CD14-positive monocyte (primary cell): Measurements from ENCODE around the gene COL4A2. TPM values are rescaled to one million over a fixed set of nuclear protein-coding genes. Genes with fewer than 3 reads are reported as not detected.

Experiments used
- DNase-seq, 3 donors: peaks; one replicate each; pipeline ENCODE4 v3.0.0-alpha.2; 2011 to 2022
- H2AFZ ChIP-seq: 2 replicates; pipeline ENCODE4 v1.6.0; 2012; ENCODE audit warnings: mild to moderate bottlenecking, low read depth, low read length, inconsistent platforms; ENCODE audit not compliant: insufficient read depth, poor library complexity, severe bottlenecking
- H3K27ac ChIP-seq, 2 donors: 1 replicate in 1 of 2; 2 replicates in 1 of 2; pipeline ENCODE4 v1.5.1; 2012 to 2013; ENCODE audit warnings: low read length in 2 of 2, control low read depth in 1 of 2, inconsistent platforms in 1 of 2, low read depth in 1 of 2, mild to moderate bottlenecking in 1 of 2
- H3K27me3 ChIP-seq, 2 donors: one replicate each; pipeline versions ENCODE4 v1.6.0 to v1.6.1; 2011 to 2013; ENCODE audit warnings: low read length in 2 of 2; ENCODE audit not compliant: control insufficient read depth in 2 of 2, insufficient read depth in 2 of 2
- H3K36me3 ChIP-seq, 2 donors: replicated peaks in 1 of 2; 1 replicate in 1 of 2; 2 replicates in 1 of 2; pipeline versions ENCODE4 v1.5.1 to v1.6.1; 2012 to 2013; ENCODE audit warnings: low read length in 2 of 2, control low read depth in 1 of 2, inconsistent platforms in 1 of 2, mild to moderate bottlenecking in 1 of 2; ENCODE audit not compliant: insufficient read depth in 2 of 2, control insufficient read depth in 1 of 2
- H3K4me1 ChIP-seq, 2 donors: 1 replicate in 1 of 2; 2 replicates in 1 of 2; pipeline versions ENCODE4 v1.5.1 to v1.6.1; 2012 to 2013; ENCODE audit warnings: low read length in 2 of 2, control low read depth in 1 of 2, inconsistent platforms in 1 of 2, mild to moderate bottlenecking in 1 of 2, moderate library complexity in 1 of 2; ENCODE audit not compliant: insufficient read depth in 2 of 2, control insufficient read depth in 1 of 2
- H3K4me2 ChIP-seq: replicated peaks from 2 replicates; pipeline ENCODE3; 2012; ENCODE audit warnings: low read length, moderate library complexity, mild to moderate bottlenecking; ENCODE audit not compliant: poor library complexity, severe bottlenecking; ENCODE audit errors: extremely low read depth
- H3K4me3 ChIP-seq, 3 experiments: fragments of 200-600 bp in 1 of 3; sonication (generic) in 1 of 3; replicated peaks in 1 of 3; 1 replicate in 2 of 3; 2 replicates in 1 of 3; pipeline ENCODE4 v1.5.1; 2011 to 2013; ENCODE audit warnings: low read length in 3 of 3, mild to moderate bottlenecking in 3 of 3, control low read depth in 2 of 3, low read depth in 2 of 3, inconsistent platforms in 1 of 3, moderate library complexity in 1 of 3
- H3K79me2 ChIP-seq: 2 replicates; pipeline ENCODE4 v1.6.0; 2012; ENCODE audit warnings: mild to moderate bottlenecking, control low read depth, inconsistent platforms, low read length, moderate library complexity; ENCODE audit not compliant: insufficient read depth
- H3K9ac ChIP-seq: 2 replicates; pipeline ENCODE4 v1.6.0; 2017; ENCODE audit warnings: low read length, mild to moderate bottlenecking; ENCODE audit not compliant: insufficient read depth, poor library complexity, severe bottlenecking
- H3K9me3 ChIP-seq, 2 donors: replicated peaks in 1 of 2; 1 replicate in 1 of 2; 2 replicates in 1 of 2; pipeline versions ENCODE4 v1.5.1 to v1.6.1; 2012 to 2013; ENCODE audit warnings: low read length in 2 of 2, control low read depth in 1 of 2; ENCODE audit not compliant: control insufficient read depth in 1 of 2, insufficient read depth in 1 of 2
- H4K20me1 ChIP-seq: 2 replicates; pipeline ENCODE4 v1.6.0; 2012; ENCODE audit warnings: mild to moderate bottlenecking, low read length, control low read depth, moderate library complexity; ENCODE audit not compliant: insufficient read depth
- H3K27ac Mint-ChIP-seq, 7 donors: one replicate each; pipeline ENCODE4 v1.8.0; 2020; ENCODE audit warnings: mild to moderate bottlenecking in 7 of 7, mixed read lengths in 7 of 7, moderate library complexity in 6 of 7, inconsistent platforms in 2 of 7
- H3K27me3 Mint-ChIP-seq, 3 donors: one replicate each; pipeline ENCODE4 v1.8.0; 2021 to 2022; ENCODE audit warnings: low read depth in 3 of 3, mild to moderate bottlenecking in 3 of 3, mixed read lengths in 3 of 3, moderate library complexity in 3 of 3, inconsistent platforms in 1 of 3
- H3K36me3 Mint-ChIP-seq, 2 donors: one replicate each; pipeline ENCODE4 v1.8.0; 2020; ENCODE audit warnings: mixed read lengths in 2 of 2, inconsistent platforms in 1 of 2, mild to moderate bottlenecking in 1 of 2
- H3K4me1 Mint-ChIP-seq: one replicate; pipeline ENCODE4 v1.8.0; 2020; ENCODE audit warnings: mild to moderate bottlenecking, mixed read lengths
- H3K4me3 Mint-ChIP-seq, 2 donors: one replicate each; pipeline ENCODE4 v1.8.0; 2020; ENCODE audit warnings: mild to moderate bottlenecking in 2 of 2, mixed read lengths in 2 of 2, moderate library complexity in 1 of 2
- H3K9me3 Mint-ChIP-seq, 7 donors: one replicate each; pipeline ENCODE4 v1.8.0; 2020 to 2022; ENCODE audit warnings: mixed read lengths in 7 of 7, mild to moderate bottlenecking in 6 of 7, moderate library complexity in 6 of 7, inconsistent platforms in 2 of 7
- CTCF ChIP-seq: fragments of 200-600 bp; IDR thresholded peaks from one replicate; pipeline ENCODE4 v1.8.0; 2022; ENCODE audit warnings: antibody characterized with exemption, mild to moderate bottlenecking
- WGBS: methylation state at CpG from one replicate; pipeline ENCODE4 v1.1.5; 2013; ENCODE audit warnings: missing lambda C conversion rate; ENCODE audit not compliant: insufficient coverage; 5-methylcytosine and 5-hydroxymethylcytosine counted together
- intact Hi-C, 2 donors: fragments of 100-400 bp; cut with micrococcal nuclease; formaldehyde crosslinking; loops; one replicate each; pipeline versions ENCODE4 v1.15.0 to v1.15.1; 2023
- polyA plus RNA-seq, 3 donors: library from polyadenylated mRNA; depleted of rRNA in 1 of 3; unstranded in 2 of 3; stranded (reverse) in 1 of 3; fragments of 300-500 nt in 2 of 3; fragments of >200 nt in 1 of 3; fragmentation: Illumina TruSeq in 2 of 3; gene quantifications; 1 replicate in 2 of 3; 2 replicates in 1 of 3; pipeline ENCODE4 v1.2.3, GENCODE V29; 2012 to 2021

The COL4A2 gene
- polyA plus RNA-seq, 3 donors: not detected

GRCh38 chr13:110445722-110446574, 138.9 kb downstream of the COL4A2 start:
- Histone ChIP-seq H3K27me3 (peaks cover 0 to 4% of the 10 kb centered on the region in 2 donors), H2AFZ (no peak overlapping the region), H3K9me3 (no peaks in the 10 kb centered on the region), H3K36me3 (no peaks in the 10 kb centered on the region), H3K79me2 (no peaks in the 10 kb centered on the region), H3K27ac (no peak overlapping the region), H3K4me3 (no peak overlapping the region), H3K9ac (no peak overlapping the region), H3K4me2 (no peak overlapping the region), H3K4me1 (no peaks in the 10 kb centered on the region), H4K20me1 (no peaks in the 10 kb centered on the region)
- Mint-ChIP-seq H3K9me3 (peaks cover 0 to 1% (median 0%) of the 10 kb centered on the region in 7 donors), H3K27ac (peak overlapping the region in 1 of 7 donors; percentile 4), H3K27me3 (peaks cover 11 to 33% (median 17%) of the 10 kb centered on the region in 3 donors), H3K36me3 (no peaks in the 10 kb centered on the region), H3K4me1 (peaks cover 10% of the 10 kb centered on the region), H3K4me3 (no peak overlapping the region)
- DNase-seq: no peak
- WGBS: 85% methylated on average over 25 of the region's 25 CpGs
- intact Hi-C loops: no loop called here
- TF ChIP-seq CTCF: no peak

- peaks cover 11 to 33% (median 14%) of the 10 kb centered on the region in 3 donors for H3K27me3 Mint-ChIP-seq
- Histone ChIP-seq H3K4me1 (no peaks in the 10 kb centered on the region), H3K27me3 (peaks cover 0 to 4% of the 10 kb centered on the region in 2 donors), H2AFZ (no peak overlapping the region), H3K36me3 (no peaks in the 10 kb centered on the region), H3K4me3 (no peak overlapping the region), H3K79me2 (no peaks in the 10 kb centered on the region), H3K9me3 (no peaks in the 10 kb centered on the region), H3K9ac (no peak overlapping the region), H3K4me2 (no peak overlapping the region), H3K27ac (no peak overlapping the region), H4K20me1 (no peaks in the 10 kb centered on the region)
- intact Hi-C loops: no loop called here
- peaks cover 10% of the 10 kb centered on the region for H3K4me1 Mint-ChIP-seq
- no peak overlapping the region for H3K4me3 Mint-ChIP-seq
- no peaks in the 10 kb centered on the region for H3K36me3 Mint-ChIP-seq
- no peak for TF ChIP-seq CTCF
- H3K27ac Mint-ChIP-seq: no peak overlapping the region
- DNase-seq: no peak
- peaks cover 0 to 1% (median 0%) of the 10 kb centered on the region in 7 donors for H3K9me3 Mint-ChIP-seq
- 41% methylated on average over 2 of the region's 4 CpGs for WGBS
Measured at GRCh38 chr13:110446575-110446890, 139.4 kb downstream of the COL4A2 start.
